Posterior cingulate gyrus (tissue), 11 donors: ENCODE data around the gene NMT2.
A peak's percentile ranks its signal among the peaks of the same experiment; 100 is the strongest.

ENCODE experiments used
- DNase-seq, 10 donors: peaks; one replicate each; pipeline versions ENCODE4 v3.0.0 to v3.0.0-alpha.2; 2020 to 2021; ENCODE audit warnings: mixed read lengths in 3 of 10
- intact Hi-C: fragments of 100-400 bp; cut with DNase I; formaldehyde crosslinking; loops from one replicate; pipeline ENCODE4 v1.15.1; 2023

The NMT2 gene

GRCh38 chr10:15149042-15149771, 19.3 kb downstream of the NMT2 start:
- intact Hi-C loops, result no loop called here

GRCh38 chr10:15147594-15148392, 20.7 kb downstream of the NMT2 start:
- DNase-seq, result no peak

More at GRCh38 chr10:15149042-15149771, 19.3 kb downstream of the NMT2 start:
- no peak for DNase-seq

GRCh38 chr10:15146366-15146765, 22.1 kb downstream of the NMT2 start:
- no peak for DNase-seq
- intact Hi-C loops, result no loop called here

More at GRCh38 chr10:15147594-15148392, 20.7 kb downstream of the NMT2 start:
- intact Hi-C loops, result no loop called here

- no peak for DNase-seq
- intact Hi-C loops, result no loop called here
These were observed 23.7 kb downstream of the NMT2 start for GRCh38 chr10:15144788-15145187.

- intact Hi-C loops, result no loop called here
- peak in 1 of 10 donors; percentile 9 for DNase-seq
These were observed 27.1 kb downstream of the NMT2 start for GRCh38 chr10:15141136-15142054.

- DNase-seq, result peak in 8 of 10 donors; percentile 27 to 91 (median 32)
These were observed 27.8 kb downstream of the NMT2 start for GRCh38 chr10:15140698-15141097.

GRCh38 chr10:15137636-15138035, 30.9 kb downstream of the NMT2 start:
- intact Hi-C loops, result no loop called here
- DNase-seq, result no peak

More at GRCh38 chr10:15140698-15141097, 27.8 kb downstream of the NMT2 start:
- intact Hi-C loops, result no loop called here

GRCh38 chr10:15137036-15137359, 31.5 kb downstream of the NMT2 start:
- intact Hi-C loops, result no loop called here
- DNase-seq, result no peak

- DNase-seq, result no peak
- intact Hi-C loops, result no loop called here
These were observed 32.1 kb downstream of the NMT2 start for GRCh38 chr10:15136129-15137035.

- intact Hi-C loops, result no loop called here
- DNase-seq, result no peak
These were observed 37.2 kb downstream of the NMT2 start for GRCh38 chr10:15131330-15131729.

GRCh38 chr10:15124908-15125307, 43.6 kb downstream of the NMT2 start:
- intact Hi-C loops, result no loop called here
- no peak for DNase-seq

- DNase-seq, result no peak
- intact Hi-C loops, result no loop called here
These were observed 44.3 kb downstream of the NMT2 start for GRCh38 chr10:15124190-15124589.

GRCh38 chr10:15123749-15124184, 44.7 kb downstream of the NMT2 start:
- no peak for DNase-seq
- intact Hi-C loops, result no loop called here

- DNase-seq, result no peak
- intact Hi-C loops, result no loop called here
These were observed 45.9 kb downstream of the NMT2 start for GRCh38 chr10:15122477-15123030.

- intact Hi-C loops, result no loop called here
- no peak for DNase-seq
These were observed 46.8 kb downstream of the NMT2 start for GRCh38 chr10:15121707-15122106.

- intact Hi-C loops, result no loop called here
- no peak for DNase-seq
These were observed 48.0 kb downstream of the NMT2 start for GRCh38 chr10:15120523-15120922.

GRCh38 chr10:15118615-15119014, 49.9 kb downstream of the NMT2 start:
- intact Hi-C loops, result no loop called here

GRCh38 chr10:15116225-15116624, 52.3 kb downstream of the NMT2 start:
- intact Hi-C loops, result no loop called here

More at GRCh38 chr10:15118615-15119014, 49.9 kb downstream of the NMT2 start:
- DNase-seq, result no peak

GRCh38 chr10:15113766-15114165, 54.7 kb downstream of the NMT2 start:
- no peak for DNase-seq
- intact Hi-C loops, result no loop called here

More at GRCh38 chr10:15116225-15116624, 52.3 kb downstream of the NMT2 start:
- DNase-seq, result no peak
